Prostate gland (tissue), 2 donors: ENCODE measurements around the gene CLCF1. TPM values are rescaled to one million over a fixed set of nuclear protein-coding genes. Genes with fewer than 3 reads are reported as not detected.

Experiments
- DNase-seq: peaks from one replicate; pipeline ENCODE4 v3.0.0-alpha.2; 2019; ENCODE audit warnings: low spot score
- H3K27ac ChIP-seq, 2 donors: fragments of 200-600 bp; sonication (generic); 2 replicates each; pipeline ENCODE4 v1.5.1; 2017 to 2019
- H3K27me3 ChIP-seq: fragments of 200-600 bp; sonication (generic); replicated peaks from 2 replicates; pipeline ENCODE4 v1.5.1; 2019; ENCODE audit not compliant: insufficient read depth
- H3K36me3 ChIP-seq, 2 donors: fragments of 200-600 bp; sonication (generic); 1 replicate in 1 of 2; 2 replicates in 1 of 2; pipeline versions ENCODE4 v1.5.1 to v1.8.1; 2017 to 2019
- H3K4me1 ChIP-seq: fragments of 200-600 bp; sonication (generic); replicated peaks from 2 replicates; pipeline ENCODE4 v1.5.1; 2019
- H3K4me3 ChIP-seq, 2 donors: fragments of 200-600 bp; sonication (generic); 2 replicates each; pipeline ENCODE4 v1.5.1; 2017 to 2019
- H3K9me3 ChIP-seq: fragments of 200-600 bp; sonication (generic); 2 replicates; pipeline ENCODE4 v1.5.1; 2017
- CTCF ChIP-seq, 4 experiments: fragments of 200-600 bp in 2 of 4; fragments of 450-650 bp in 2 of 4; sonication (generic) in 2 of 4; IDR thresholded peaks; 1 replicate in 3 of 4; 2 replicates in 1 of 4; pipeline ENCODE4 v1.5.1; 2016 to 2019; ENCODE audit warnings: antibody characterized with exemption in 4 of 4, mild to moderate bottlenecking in 2 of 4, moderate library complexity in 2 of 4
- POLR2A ChIP-seq: fragments of 450-650 bp; IDR thresholded peaks from one replicate; pipeline ENCODE4 v1.6.1; 2016; ENCODE audit warnings: antibody characterized with exemption, mild to moderate bottlenecking
- POLR2AphosphoS5 ChIP-seq: sonication (generic); formaldehyde crosslinking; IDR thresholded peaks from one replicate; pipeline ENCODE4 v1.6.1; 2017; ENCODE audit warnings: antibody characterized with exemption
- WGBS: methylation state at CpG from one replicate; pipeline ENCODE4 v1.1.5; 2018; 5-methylcytosine and 5-hydroxymethylcytosine counted together
- intact Hi-C: fragments of 100-400 bp; cut with DNase I; formaldehyde crosslinking; loops from one replicate; pipeline ENCODE4 v1.14.2; 2022
- total RNA-seq, 2 donors: library from RNA; depleted of rRNA; stranded (reverse); fragments of >200 nt; gene quantifications; one replicate each; pipeline ENCODE4 v1.1.0, GENCODE V29; 2016

The CLCF1 gene
- total RNA-seq, 2 donors from 2014 or later, result 2.5 to 2.6 TPM

- intact Hi-C loops, result no loop called here
- Histone ChIP-seq H3K27ac (no peak overlapping the region), H3K4me1 (peaks cover 10% of the 10 kb centered on the region), H3K27me3 (no peaks in the 10 kb centered on the region), H3K4me3 (no peak overlapping the region), H3K9me3 (no peaks in the 10 kb centered on the region), H3K36me3 (no peaks in the 10 kb centered on the region)
- TF ChIP-seq CTCF (IDR thresholded peaks at IDR 0.05) (no peak), POLR2A (no peak), POLR2AphosphoS5 (no peak)
- DNase-seq, result no peak
- WGBS, result 89% methylated on average over 3 of the region's 3 CpGs
Measured at GRCh38 chr11:67364169-67364568, 9.2 kb downstream of the CLCF1 start.

DNA sequence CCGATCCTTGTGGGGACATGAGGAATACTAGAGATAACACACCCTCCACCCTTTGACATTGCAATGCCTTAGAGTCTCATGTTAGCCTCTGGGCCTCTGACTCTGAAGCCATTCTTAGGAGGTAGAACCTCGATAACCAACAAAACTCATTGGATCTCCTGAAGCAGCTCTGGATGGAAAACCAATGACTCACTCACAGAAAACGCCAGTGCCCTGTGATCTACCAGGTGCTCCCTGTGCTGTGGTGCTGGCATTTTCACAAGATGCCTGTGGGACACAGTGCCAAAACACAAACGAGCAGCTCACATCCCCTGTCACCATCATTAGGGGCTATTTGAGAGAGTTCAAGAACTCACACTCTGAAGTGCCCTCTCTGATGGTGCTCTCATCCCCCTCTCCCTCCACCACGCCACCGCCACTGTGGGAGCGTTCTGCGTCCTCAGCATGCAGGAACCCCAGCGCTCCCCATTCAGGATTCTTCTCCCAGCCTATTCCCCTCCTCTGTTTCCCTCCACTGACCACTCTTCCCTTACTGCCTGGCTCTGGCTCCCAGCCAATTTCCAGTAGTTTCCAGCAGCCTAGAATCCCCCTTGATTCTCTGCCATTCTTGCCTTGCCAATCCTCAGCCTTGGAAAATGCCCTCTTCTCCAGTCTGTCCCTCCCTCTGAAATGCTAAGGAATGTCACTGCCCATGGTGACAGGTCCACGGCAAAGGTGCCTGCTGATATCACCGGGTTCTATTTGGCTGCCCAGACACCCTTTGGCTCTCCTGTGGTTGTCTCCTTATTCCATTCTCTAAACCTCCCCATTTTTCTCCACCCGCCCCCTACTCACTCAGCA is 15.3 kb downstream of the CLCF1 start:
- no peak overlapping the region for H3K4me3 ChIP-seq
- no peak overlapping the region for H3K27ac ChIP-seq
- no peaks in the 10 kb centered on the region for H3K9me3 ChIP-seq
- H3K4me1 ChIP-seq, result peaks cover 13% of the 10 kb centered on the region
- intact Hi-C loops, result loop anchor here (10.0 kb wide), 1 partner anchor 147 kb away; the partner anchor contains the start of genes CDK2AP2 and PITPNM1
- TF ChIP-seq POLR2AphosphoS5 (no peak), POLR2A (no peak), CTCF (IDR thresholded peaks at IDR 0.05) (no peak)
- H3K27me3 ChIP-seq, result no peaks in the 10 kb centered on the region
- H3K36me3 ChIP-seq, result no peaks in the 10 kb centered on the region
- WGBS, result 75% methylated on average over 12 of the region's 12 CpGs
- no peak for DNase-seq

GRCh38 chr11:67356864-67357561 is 16.4 kb downstream of the CLCF1 start:
- Histone ChIP-seq H3K9me3 (no peaks in the 10 kb centered on the region), H3K27ac (peak overlapping the region; percentile 99 to 100), H3K4me1 (peaks cover 18% of the 10 kb centered on the region), H3K4me3 (no peak overlapping the region), H3K36me3 (no peaks in the 10 kb centered on the region), H3K27me3 (no peaks in the 10 kb centered on the region)
- TF ChIP-seq POLR2A, result no peak
- TF ChIP-seq CTCF (IDR thresholded peaks at IDR 0.05), result peak; percentile 91 to 97 (median 95)
- TF ChIP-seq POLR2AphosphoS5, result peak; percentile 75
- intact Hi-C loops, result loop anchor here (1.0 to 10.0 kb wide), 2 partner anchors 25 to 148 kb away; partner anchors contain the start of genes CDK2AP2 and PITPNM1
- WGBS, result 33% methylated on average over 3 of the region's 3 CpGs
- peak; percentile 60 for DNase-seq

DNA sequence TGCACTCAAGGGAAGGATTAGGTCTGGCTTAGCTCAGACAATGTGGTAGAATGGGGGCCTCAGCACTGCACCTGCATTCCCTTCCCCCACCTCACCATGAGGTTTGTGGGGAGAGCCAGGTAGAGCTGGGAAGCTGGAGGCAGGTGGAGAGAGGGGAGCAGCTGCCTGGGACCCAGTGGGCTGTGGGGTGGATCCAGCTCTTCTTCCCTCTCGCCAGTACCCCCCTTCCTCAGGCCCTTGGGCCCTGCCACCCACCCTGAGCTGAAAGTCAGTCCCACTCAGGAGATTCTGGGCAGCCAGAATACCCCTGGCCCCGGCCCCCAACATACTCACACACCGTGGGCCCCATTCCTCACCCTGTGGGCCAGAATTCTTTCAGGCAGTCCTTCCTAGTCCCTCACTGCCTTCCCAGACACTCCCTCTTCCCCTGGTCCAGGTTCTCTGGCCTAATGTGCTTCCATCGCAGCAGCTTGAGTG is 17.0 kb downstream of the CLCF1 start:
- no peak overlapping the region for H3K4me3 ChIP-seq
- DNase-seq, result no peak
- WGBS, result 45% methylated on average over 4 of the region's 4 CpGs
- H3K27ac ChIP-seq, result peak overlapping the region; percentile 99 to 100
- intact Hi-C loops, result loop anchor here (1.0 to 10.0 kb wide), 2 partner anchors 26 to 148 kb away; partner anchors contain the start of genes CDK2AP2 and PITPNM1
- no peaks in the 10 kb centered on the region for H3K36me3 ChIP-seq
- TF ChIP-seq POLR2A, result no peak
- no peak for TF ChIP-seq CTCF (IDR thresholded peaks at IDR 0.05)
- no peak for TF ChIP-seq POLR2AphosphoS5
- H3K4me1 ChIP-seq, result peaks cover 23% of the 10 kb centered on the region
- H3K9me3 ChIP-seq, result no peaks in the 10 kb centered on the region
- no peaks in the 10 kb centered on the region for H3K27me3 ChIP-seq
